H7 (cell line): ENCODE data around the gene ISLR. TPM values are rescaled to one million over a fixed set of nuclear protein-coding genes. Genes with fewer than 3 reads are reported as not detected.

Experiments
- DNase-seq: peaks from one replicate; pipeline ENCODE4 v3.0.0; 2012
- H3K27me3 ChIP-seq: 2 replicates; pipeline ENCODE4 v1.6.0; 2011; ENCODE audit warnings: mild to moderate bottlenecking, low read length; ENCODE audit not compliant: control insufficient read depth, insufficient read depth
- H3K36me3 ChIP-seq: replicated peaks from 2 replicates; pipeline ENCODE4 v1.5.1; 2011; ENCODE audit warnings: low read length; ENCODE audit not compliant: control insufficient read depth, insufficient read depth
- H3K4me3 ChIP-seq: 2 replicates; pipeline ENCODE4 v1.5.1; 2011; ENCODE audit warnings: low read depth, mild to moderate bottlenecking, control low read depth, low read length, moderate library complexity; ENCODE audit not compliant: insufficient read depth
- total RNA-seq: library from RNA; depleted of rRNA; stranded (reverse); fragments of >200 nt; shearing (Covaris generic); gene quantifications from 2 replicates; pipeline ENCODE4 v1.2.3, GENCODE V29; 2014

ISLR gene
- total RNA-seq, 1 experiment from 2014 or later, result 20.5 TPM

DNA sequence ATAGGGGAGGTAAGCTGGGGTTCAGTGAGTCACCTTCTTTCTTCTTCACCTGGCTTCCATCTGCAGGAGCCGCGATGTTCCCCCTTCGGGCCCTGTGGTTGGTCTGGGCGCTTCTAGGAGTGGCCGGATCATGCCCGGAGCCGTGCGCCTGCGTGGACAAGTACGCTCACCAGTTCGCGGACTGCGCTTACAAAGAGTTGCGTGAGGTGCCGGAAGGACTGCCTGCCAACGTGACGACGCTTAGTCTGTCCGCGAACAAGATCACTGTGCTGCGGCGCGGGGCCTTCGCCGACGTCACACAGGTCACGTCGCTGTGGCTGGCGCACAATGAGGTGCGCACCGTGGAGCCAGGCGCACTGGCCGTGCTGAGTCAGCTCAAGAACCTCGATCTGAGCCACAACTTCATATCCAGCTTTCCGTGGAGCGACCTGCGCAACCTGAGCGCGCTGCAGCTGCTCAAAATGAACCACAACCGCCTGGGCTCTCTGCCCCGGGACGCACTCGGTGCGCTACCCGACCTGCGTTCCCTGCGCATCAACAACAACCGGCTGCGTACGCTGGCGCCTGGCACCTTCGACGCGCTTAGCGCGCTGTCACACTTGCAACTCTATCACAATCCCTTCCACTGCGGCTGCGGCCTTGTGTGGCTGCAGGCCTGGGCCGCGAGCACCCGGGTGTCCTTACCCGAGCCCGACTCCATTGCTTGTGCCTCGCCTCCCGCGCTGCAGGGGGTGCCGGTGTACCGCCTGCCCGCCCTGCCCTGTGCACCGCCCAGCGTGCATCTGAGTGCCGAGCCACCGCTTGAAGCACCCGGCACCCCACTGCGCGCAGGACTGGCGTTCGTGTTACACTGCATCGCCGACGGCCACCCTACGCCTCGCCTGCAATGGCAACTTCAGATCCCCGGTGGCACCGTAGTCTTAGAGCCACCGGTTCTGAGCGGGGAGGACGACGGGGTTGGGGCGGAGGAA lies 40.5 kb upstream of the ISLR start:
- no peaks in the 10 kb centered on the region for H3K36me3 ChIP-seq
- peak; percentile 75 for DNase-seq
- H3K27me3 ChIP-seq, result peaks cover 97% of the 10 kb centered on the region
- peak overlapping the region; percentile 22; the same call in 1 of the 2 replicates for H3K4me3 ChIP-seq

GRCh38 chr15:74133694-74134386 lies 39.7 kb upstream of the ISLR start:
- Histone ChIP-seq H3K36me3 (no peaks in the 10 kb centered on the region), H3K4me3 (peak overlapping the region; percentile 22; the same call in 1 of the 2 replicates), H3K27me3 (peaks cover 90% of the 10 kb centered on the region)
- peak; percentile 75 for DNase-seq

- peaks cover 83% of the 10 kb centered on the region for H3K27me3 ChIP-seq
- H3K36me3 ChIP-seq, result no peaks in the 10 kb centered on the region
- peak overlapping the region; percentile 2; the same call in 1 of the 2 replicates for H3K4me3 ChIP-seq
- DNase-seq, result peak; percentile 91
Measured at GRCh38 chr15:74134387-74135027, 39.0 kb upstream of the ISLR start.

GRCh38 chr15:74135041-74135565 lies 38.4 kb upstream of the ISLR start:
- Histone ChIP-seq H3K27me3 (peaks cover 77% of the 10 kb centered on the region), H3K4me3 (no peak overlapping the region; the same call in 1 of the 2 replicates), H3K36me3 (no peaks in the 10 kb centered on the region)
- no peak for DNase-seq

- Histone ChIP-seq H3K36me3 (no peaks in the 10 kb centered on the region), H3K27me3 (peaks cover 64% of the 10 kb centered on the region), H3K4me3 (peak overlapping the region; percentile 61)
- no peak for DNase-seq
Measured at GRCh38 chr15:74136540-74136813, 37.0 kb upstream of the ISLR start.

- Histone ChIP-seq H3K4me3 (peak overlapping the region; percentile 61), H3K27me3 (peaks cover 59% of the 10 kb centered on the region), H3K36me3 (no peaks in the 10 kb centered on the region)
- no peak for DNase-seq
Measured at GRCh38 chr15:74136814-74137536, 36.5 kb upstream of the ISLR start.

- Histone ChIP-seq H3K36me3 (no peaks in the 10 kb centered on the region), H3K27me3 (peaks cover 53% of the 10 kb centered on the region), H3K4me3 (no peak overlapping the region)
- DNase-seq, result no peak
Measured at GRCh38 chr15:74137537-74137894, 36.0 kb upstream of the ISLR start.

DNA sequence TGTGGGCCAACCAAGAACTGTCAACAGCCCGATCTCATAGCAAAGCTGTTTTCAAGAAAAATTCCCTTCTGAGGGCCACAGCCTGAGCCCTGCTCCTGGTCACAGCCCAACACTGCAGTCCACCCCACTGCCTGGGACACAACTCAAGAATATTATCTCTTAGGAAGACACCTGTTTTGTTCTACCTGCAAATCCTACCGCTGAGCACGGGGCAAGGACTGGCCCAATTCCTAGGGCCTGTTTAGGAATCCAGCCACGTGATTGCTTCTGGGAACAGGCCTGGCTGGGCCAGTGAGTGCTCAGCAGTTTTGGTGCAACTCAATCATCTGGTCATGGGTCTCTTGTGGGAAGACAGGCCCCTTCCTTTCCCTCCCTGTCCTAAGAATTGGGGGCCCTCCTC lies 34.9 kb upstream of the ISLR start:
- H3K27me3 ChIP-seq, result peaks cover 42% of the 10 kb centered on the region
- no peak overlapping the region for H3K4me3 ChIP-seq
- no peaks in the 10 kb centered on the region for H3K36me3 ChIP-seq
- no peak for DNase-seq

GRCh38 chr15:74141591-74141990 lies 31.9 kb upstream of the ISLR start:
- Histone ChIP-seq H3K4me3 (no peak overlapping the region), H3K27me3 (peaks cover 14% of the 10 kb centered on the region), H3K36me3 (no peaks in the 10 kb centered on the region)
- DNase-seq, result no peak

DNA sequence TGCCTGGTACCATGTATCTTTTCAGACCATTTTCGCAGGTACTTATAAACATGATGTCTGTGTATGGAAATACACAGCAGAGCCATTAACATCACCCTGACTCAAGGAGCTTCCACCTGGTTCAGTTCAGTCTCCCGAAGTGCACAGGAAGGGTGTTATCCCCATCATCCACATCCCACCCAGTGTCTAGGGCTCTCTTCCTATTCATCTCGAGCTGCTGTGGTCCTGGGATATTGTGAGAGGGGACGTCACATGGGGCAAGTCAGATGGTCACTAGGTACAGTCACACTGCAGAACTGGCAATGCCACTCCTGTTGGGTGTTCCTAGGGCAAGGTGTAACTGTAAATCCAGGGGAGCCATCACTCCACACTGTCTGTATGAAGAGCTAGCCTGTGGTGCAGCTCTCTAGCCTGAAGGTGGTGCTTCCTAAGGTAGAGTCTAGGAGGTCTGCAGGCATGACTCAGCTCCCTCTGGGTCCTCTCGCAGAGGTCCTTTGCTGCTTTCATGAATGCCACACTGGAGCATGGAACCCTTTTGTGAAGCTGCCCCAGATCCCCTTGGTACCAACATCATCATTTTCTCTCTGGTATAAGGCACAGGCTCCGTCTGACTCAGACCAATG lies 29.2 kb upstream of the ISLR start:
- Histone ChIP-seq H3K36me3 (no peaks in the 10 kb centered on the region), H3K4me3 (no peak overlapping the region), H3K27me3 (no peaks in the 10 kb centered on the region)
- peak; percentile 55 for DNase-seq

DNA sequence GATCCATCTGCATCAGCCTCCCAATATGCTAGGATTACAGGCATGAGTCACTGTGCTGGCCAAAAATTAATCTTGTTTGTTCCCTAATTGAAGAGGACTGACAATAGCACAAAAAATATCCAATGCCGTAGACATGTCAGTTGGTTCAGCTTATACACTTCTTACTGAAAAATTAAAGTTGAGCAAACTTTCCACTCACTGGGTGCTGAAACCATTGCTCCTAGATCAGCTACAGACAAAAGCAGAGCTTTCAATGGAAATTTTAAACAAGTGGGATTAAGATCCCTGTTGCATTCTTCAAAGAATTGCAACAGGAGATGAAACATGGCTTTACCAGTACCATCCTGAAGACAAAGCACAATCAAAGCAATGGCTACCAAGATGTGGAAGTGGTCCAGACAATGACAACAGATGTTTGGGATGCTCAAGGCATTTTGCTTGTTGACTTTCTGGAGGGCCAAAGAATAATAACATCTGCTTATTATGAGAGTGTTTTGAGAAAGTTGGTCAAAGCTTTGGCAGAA lies 27.2 kb upstream of the ISLR start:
- H3K27me3 ChIP-seq, result no peaks in the 10 kb centered on the region
- no peaks in the 10 kb centered on the region for H3K36me3 ChIP-seq
- no peak overlapping the region for H3K4me3 ChIP-seq
- no peak for DNase-seq

GRCh38 chr15:74147051-74147450 lies 26.5 kb upstream of the ISLR start:
- Histone ChIP-seq H3K27me3 (no peaks in the 10 kb centered on the region), H3K36me3 (no peaks in the 10 kb centered on the region), H3K4me3 (no peak overlapping the region)
- DNase-seq, result no peak

GRCh38 chr15:74155766-74156417 lies 17.6 kb upstream of the ISLR start:
- DNase-seq, result no peak
- H3K36me3 ChIP-seq, result no peaks in the 10 kb centered on the region
- no peak overlapping the region for H3K4me3 ChIP-seq
- H3K27me3 ChIP-seq, result no peaks in the 10 kb centered on the region
